OCI-LY1 (cell line): ENCODE data around the gene ZMYND10.

Experiments
- H2AFZ ChIP-seq: fragments of 200-600 bp; sonication (generic), shearing (Covaris generic); 2 replicates; pipeline ENCODE4 v1.6.0; 2014; ENCODE audit warnings: antibody characterized with exemption, mild to moderate bottlenecking, low read length
- H3F3A ChIP-seq: fragments of 200-600 bp; sonication (generic), shearing (Covaris generic); 2 replicates; pipeline ENCODE4 v1.6.0; 2014; ENCODE audit warnings: mild to moderate bottlenecking, antibody characterized with exemption, low read length, moderate library complexity; ENCODE audit not compliant: insufficient read depth
- H3K27ac ChIP-seq: fragments of 200-600 bp; sonication (generic); 2 replicates; pipeline ENCODE4 v1.5.1; 2014; ENCODE audit warnings: low read length, mixed run types, mild to moderate bottlenecking, low read depth; ENCODE audit not compliant: poor library complexity, severe bottlenecking
- H3K27me3 ChIP-seq: fragments of 200-600 bp; sonication (generic); 2 replicates; pipeline ENCODE4 v1.6.0; 2014; ENCODE audit warnings: antibody characterized with exemption, mild to moderate bottlenecking, low read length, moderate library complexity; ENCODE audit not compliant: insufficient read depth
- H3K36me3 ChIP-seq: fragments of 200-600 bp; sonication (generic); 2 replicates; pipeline ENCODE4 v1.6.1; 2014; ENCODE audit warnings: mild to moderate bottlenecking, antibody characterized with exemption, low read length, moderate library complexity, mixed read lengths; ENCODE audit not compliant: insufficient read depth
- H3K4me1 ChIP-seq: fragments of 200-600 bp; sonication (generic); 2 replicates; pipeline ENCODE4 v1.5.1; 2014; ENCODE audit warnings: mild to moderate bottlenecking, low read length, moderate library complexity; ENCODE audit not compliant: insufficient read depth, severe bottlenecking
- H3K4me2 ChIP-seq: fragments of 200-600 bp; sonication (generic), shearing (Covaris generic); 2 replicates; pipeline ENCODE4 v1.6.1; 2014; ENCODE audit warnings: low read length
- H3K4me3 ChIP-seq: fragments of 200-600 bp; sonication (generic); 2 replicates; pipeline ENCODE4 v1.5.1; 2014; ENCODE audit warnings: low read length, low read depth, mild to moderate bottlenecking, mixed read lengths; ENCODE audit not compliant: poor library complexity, severe bottlenecking
- H3K79me2 ChIP-seq: fragments of 200-600 bp; shearing (Covaris generic); 2 replicates; pipeline ENCODE4 v1.6.1; 2016; ENCODE audit warnings: mixed run types, low read length, mixed read lengths; ENCODE audit not compliant: insufficient read depth
- H3K9ac ChIP-seq: fragments of 200-600 bp; sonication (generic), shearing (Covaris generic); 2 replicates; pipeline ENCODE4 v1.6.1; 2014; ENCODE audit warnings: mild to moderate bottlenecking, low read length, mixed read lengths
- H3K9me2 ChIP-seq: fragments of 200-600 bp; sonication (generic), shearing (Covaris generic); 2 replicates; pipeline ENCODE4 v1.6.1; 2014; ENCODE audit warnings: low read depth, mild to moderate bottlenecking, low read length, mixed read lengths
- H3K9me3 ChIP-seq: fragments of 200-600 bp; shearing (Covaris generic); 2 replicates; pipeline ENCODE4 v1.6.1; 2014; ENCODE audit warnings: low read length, mixed read lengths
- H4K20me1 ChIP-seq: fragments of 200-600 bp; sonication (generic), shearing (Covaris generic); 2 replicates; pipeline ENCODE4 v1.6.0; 2016; ENCODE audit warnings: mild to moderate bottlenecking, low read length; ENCODE audit not compliant: insufficient read depth
- EZH2 ChIP-seq: fragments of 200-600 bp; sonication (generic), shearing (Covaris generic); IDR thresholded peaks from 2 replicates; pipeline ENCODE4 v1.8.0; 2017; ENCODE audit warnings: borderline replicate concordance, mixed run types, mild to moderate bottlenecking, antibody characterized with exemption, low read length, moderate library complexity, mixed read lengths
- TF ChIP-seq, protein P1 (sequence below): fragments of 200-600 bp; sonication (generic), shearing (Covaris generic); IDR thresholded peaks from 2 replicates; pipeline ENCODE4 v1.5.1; 2017; ENCODE audit warnings: mild to moderate bottlenecking, antibody characterized with exemption, low read length, moderate library complexity, mixed read lengths

ZMYND10 gene

DNA sequence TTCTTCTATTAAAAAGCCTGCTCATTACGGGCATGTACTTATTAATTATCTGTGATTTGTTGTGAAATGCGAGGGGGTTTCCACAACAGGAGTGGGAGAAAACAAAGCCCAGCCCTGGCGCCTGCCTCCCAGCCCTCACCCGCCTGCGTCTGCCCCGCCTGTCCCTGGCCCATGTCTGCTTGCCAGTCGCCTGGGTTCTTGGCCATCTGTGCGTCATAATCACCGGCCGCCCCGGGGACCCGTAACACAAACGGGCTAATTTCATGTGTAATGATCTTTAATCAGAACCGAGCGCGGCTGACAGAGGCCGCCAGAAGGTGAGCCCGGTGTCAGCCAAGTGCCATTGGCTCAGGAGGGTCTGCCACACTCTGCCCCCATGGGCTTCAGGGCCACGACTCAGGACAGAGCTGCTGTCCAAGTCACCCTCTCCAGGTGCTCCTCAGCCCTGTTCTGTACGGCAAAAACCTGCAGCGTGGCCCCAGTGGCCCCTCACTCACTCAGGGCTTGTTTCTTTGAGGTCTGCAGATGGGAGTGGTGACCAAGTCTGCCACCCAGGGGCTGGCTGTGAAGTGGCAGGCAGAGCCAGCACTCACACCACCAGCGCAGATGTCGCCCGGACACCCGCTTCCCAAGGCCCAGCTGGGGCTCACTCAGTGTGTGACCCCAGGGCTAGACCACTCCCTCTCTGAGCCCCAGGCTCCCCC lies 42.6 kb upstream of the ZMYND10 start:
- H3K36me3 ChIP-seq, result no peaks in the 10 kb centered on the region
- H4K20me1 ChIP-seq, result no peaks in the 10 kb centered on the region
- no peaks in the 10 kb centered on the region for H3K79me2 ChIP-seq
- H2AFZ ChIP-seq, result no peak overlapping the region
- no peaks in the 10 kb centered on the region for H3K9me3 ChIP-seq
- H3K9ac ChIP-seq, result no peak overlapping the region
- no peaks in the 10 kb centered on the region for H3F3A ChIP-seq
- TF ChIP-seq EZH2, result no peak
- TF ChIP-seq, protein P1, sequence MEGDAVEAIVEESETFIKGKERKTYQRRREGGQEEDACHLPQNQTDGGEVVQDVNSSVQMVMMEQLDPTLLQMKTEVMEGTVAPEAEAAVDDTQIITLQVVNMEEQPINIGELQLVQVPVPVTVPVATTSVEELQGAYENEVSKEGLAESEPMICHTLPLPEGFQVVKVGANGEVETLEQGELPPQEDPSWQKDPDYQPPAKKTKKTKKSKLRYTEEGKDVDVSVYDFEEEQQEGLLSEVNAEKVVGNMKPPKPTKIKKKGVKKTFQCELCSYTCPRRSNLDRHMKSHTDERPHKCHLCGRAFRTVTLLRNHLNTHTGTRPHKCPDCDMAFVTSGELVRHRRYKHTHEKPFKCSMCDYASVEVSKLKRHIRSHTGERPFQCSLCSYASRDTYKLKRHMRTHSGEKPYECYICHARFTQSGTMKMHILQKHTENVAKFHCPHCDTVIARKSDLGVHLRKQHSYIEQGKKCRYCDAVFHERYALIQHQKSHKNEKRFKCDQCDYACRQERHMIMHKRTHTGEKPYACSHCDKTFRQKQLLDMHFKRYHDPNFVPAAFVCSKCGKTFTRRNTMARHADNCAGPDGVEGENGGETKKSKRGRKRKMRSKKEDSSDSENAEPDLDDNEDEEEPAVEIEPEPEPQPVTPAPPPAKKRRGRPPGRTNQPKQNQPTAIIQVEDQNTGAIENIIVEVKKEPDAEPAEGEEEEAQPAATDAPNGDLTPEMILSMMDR, result peak; percentile 55
- H3K4me2 ChIP-seq, result no peak overlapping the region
- no peaks in the 10 kb centered on the region for H3K4me1 ChIP-seq
- H3K27ac ChIP-seq, result no peak overlapping the region
- H3K9me2 ChIP-seq, result no peaks in the 10 kb centered on the region
- peaks cover 6% of the 10 kb centered on the region; the same call in 1 of the 2 replicates for H3K27me3 ChIP-seq
- no peak overlapping the region for H3K4me3 ChIP-seq

DNA sequence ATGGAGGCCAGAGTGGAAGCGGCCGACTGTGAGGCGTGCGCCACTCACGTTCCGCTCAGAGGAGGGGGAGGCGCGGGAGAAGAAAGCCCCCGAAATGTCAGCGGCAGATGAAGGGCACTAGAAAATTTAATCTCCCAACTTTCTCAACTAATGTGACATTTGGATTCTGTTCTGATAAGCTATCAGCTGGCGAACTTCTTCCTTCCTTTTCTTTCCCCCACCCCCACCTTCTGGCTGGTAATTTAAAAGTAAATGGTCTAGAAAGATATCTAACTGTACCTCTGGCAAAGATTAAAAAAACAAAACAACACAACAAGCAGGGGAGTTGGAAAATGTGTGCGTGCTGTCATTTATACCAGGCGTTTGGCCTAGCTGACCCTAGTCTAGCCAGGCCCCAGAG lies 40.2 kb upstream of the ZMYND10 start:
- TF ChIP-seq EZH2, result no peak
- TF ChIP-seq, protein P1, result no peak
- no peak overlapping the region for H3K27ac ChIP-seq
- H3K4me1 ChIP-seq, result no peaks in the 10 kb centered on the region
- H3K9me2 ChIP-seq, result no peaks in the 10 kb centered on the region
- no peaks in the 10 kb centered on the region for H3K36me3 ChIP-seq
- H3K79me2 ChIP-seq, result no peaks in the 10 kb centered on the region
- no peak overlapping the region for H3K9ac ChIP-seq
- no peak overlapping the region for H3K4me3 ChIP-seq
- H3K27me3 ChIP-seq, result peaks cover 6% of the 10 kb centered on the region; the same call in 1 of the 2 replicates
- H4K20me1 ChIP-seq, result no peaks in the 10 kb centered on the region
- no peaks in the 10 kb centered on the region for H3K9me3 ChIP-seq
- no peak overlapping the region for H2AFZ ChIP-seq
- no peaks in the 10 kb centered on the region for H3F3A ChIP-seq
- H3K4me2 ChIP-seq, result no peak overlapping the region

DNA sequence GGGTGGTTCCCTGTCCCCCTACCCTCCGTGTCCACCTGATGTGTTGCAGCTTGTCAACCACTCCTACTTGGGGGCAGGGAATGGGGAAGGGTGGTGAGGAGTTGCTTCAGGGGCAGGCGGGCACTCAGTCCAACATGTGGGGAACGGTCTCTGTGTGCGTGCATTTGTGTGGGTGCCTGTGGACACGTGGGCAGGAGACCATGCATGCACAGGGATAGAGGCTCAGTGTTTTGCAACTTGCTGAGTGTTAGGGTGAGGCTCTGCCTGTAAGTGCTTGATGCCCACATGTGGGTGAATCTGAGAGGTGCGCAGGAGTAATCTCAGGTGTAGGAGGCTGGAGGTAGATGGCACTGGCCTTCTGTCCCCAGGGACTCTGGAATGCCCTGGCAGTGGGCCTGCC lies 38.2 kb upstream of the ZMYND10 start:
- Histone ChIP-seq H3K9ac (no peak overlapping the region), H2AFZ (no peak overlapping the region), H3K4me2 (no peak overlapping the region), H3K4me3 (no peak overlapping the region), H3K9me3 (no peaks in the 10 kb centered on the region), H3K4me1 (no peaks in the 10 kb centered on the region), H3K36me3 (no peaks in the 10 kb centered on the region), H3K79me2 (no peaks in the 10 kb centered on the region), H3F3A (no peaks in the 10 kb centered on the region), H3K27me3 (peaks cover 6% of the 10 kb centered on the region; the same call in 1 of the 2 replicates), H4K20me1 (no peaks in the 10 kb centered on the region), H3K9me2 (no peaks in the 10 kb centered on the region), H3K27ac (no peak overlapping the region)
- TF ChIP-seq, protein P1, result no peak
- no peak for TF ChIP-seq EZH2
